ENCODE data around the gene HSD3B2. TPM values are rescaled to one million over a fixed set of nuclear protein-coding genes. Genes with fewer than 3 reads are reported as not detected.

The HSD3B2 gene
- polyA plus RNA-seq, 4 donors: 0.23 to 2.6 (median 1.5) TPM

GRCh38 chr1:119451158-119451557 is 36.2 kb downstream of the HSD3B2 start:
- no peak for DNase-seq (ENCODE audit: low read depth in 4 of 4, low spot score in 3 of 4)

DNA sequence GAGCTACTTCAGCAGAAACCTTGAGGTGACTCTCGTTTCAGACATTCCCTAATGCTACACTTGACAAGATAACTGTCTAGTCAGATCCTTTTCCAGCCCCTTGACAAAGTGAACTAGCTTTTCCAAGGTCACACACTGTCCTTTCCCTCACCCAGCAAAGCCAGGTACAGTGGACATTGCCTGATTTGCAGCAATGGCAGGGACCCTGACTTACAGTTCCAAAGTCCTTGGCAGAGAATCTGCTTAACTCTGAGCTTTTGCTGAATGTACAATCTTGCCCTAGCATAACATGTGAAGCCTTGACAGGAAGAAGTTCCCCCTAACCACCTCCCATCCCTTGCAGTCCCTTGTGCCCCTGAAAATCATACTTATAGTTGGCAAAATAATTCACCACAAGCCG is 37.1 kb downstream of the HSD3B2 start:
- DNase-seq (ENCODE audit: low read depth in 4 of 4, low spot score in 3 of 4): no peak

DNA sequence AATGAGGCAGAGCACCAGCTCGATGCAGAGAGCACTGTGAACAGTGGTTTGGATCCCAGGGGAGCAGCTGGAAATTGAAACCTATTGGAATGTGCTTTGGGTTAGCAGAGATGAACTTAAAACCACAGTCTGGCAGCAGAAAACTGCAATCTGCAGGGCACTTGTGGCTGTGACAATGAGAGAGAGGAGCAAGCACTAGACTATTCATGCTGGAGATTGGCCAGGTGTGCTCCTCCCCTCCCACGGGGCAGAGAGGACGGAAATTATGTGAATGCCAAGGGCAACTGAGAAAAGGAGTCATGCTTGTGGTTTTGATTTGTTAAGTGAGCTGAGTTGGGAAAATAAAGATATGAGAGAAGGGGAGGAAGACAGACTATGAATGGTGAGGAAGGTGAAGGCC is 38.1 kb downstream of the HSD3B2 start:
- no peak for DNase-seq (ENCODE audit: low read depth in 4 of 4, low spot score in 3 of 4)

GRCh38 chr1:119462964-119463363 is 48.0 kb downstream of the HSD3B2 start:
- no peak for DNase-seq (ENCODE audit: low read depth in 4 of 4, low spot score in 3 of 4)

GRCh38 chr1:119463569-119463968 is 48.6 kb downstream of the HSD3B2 start:
- DNase-seq (ENCODE audit: low read depth in 4 of 4, low spot score in 3 of 4): no peak

- no peak for DNase-seq (ENCODE audit: low read depth in 4 of 4, low spot score in 3 of 4)
These were observed 51.5 kb downstream of the HSD3B2 start for GRCh38 chr1:119466445-119466844.

- no peak for DNase-seq (ENCODE audit: low read depth in 4 of 4, low spot score in 3 of 4)
These were observed 52.3 kb downstream of the HSD3B2 start for GRCh38 chr1:119467219-119467618.

DNA sequence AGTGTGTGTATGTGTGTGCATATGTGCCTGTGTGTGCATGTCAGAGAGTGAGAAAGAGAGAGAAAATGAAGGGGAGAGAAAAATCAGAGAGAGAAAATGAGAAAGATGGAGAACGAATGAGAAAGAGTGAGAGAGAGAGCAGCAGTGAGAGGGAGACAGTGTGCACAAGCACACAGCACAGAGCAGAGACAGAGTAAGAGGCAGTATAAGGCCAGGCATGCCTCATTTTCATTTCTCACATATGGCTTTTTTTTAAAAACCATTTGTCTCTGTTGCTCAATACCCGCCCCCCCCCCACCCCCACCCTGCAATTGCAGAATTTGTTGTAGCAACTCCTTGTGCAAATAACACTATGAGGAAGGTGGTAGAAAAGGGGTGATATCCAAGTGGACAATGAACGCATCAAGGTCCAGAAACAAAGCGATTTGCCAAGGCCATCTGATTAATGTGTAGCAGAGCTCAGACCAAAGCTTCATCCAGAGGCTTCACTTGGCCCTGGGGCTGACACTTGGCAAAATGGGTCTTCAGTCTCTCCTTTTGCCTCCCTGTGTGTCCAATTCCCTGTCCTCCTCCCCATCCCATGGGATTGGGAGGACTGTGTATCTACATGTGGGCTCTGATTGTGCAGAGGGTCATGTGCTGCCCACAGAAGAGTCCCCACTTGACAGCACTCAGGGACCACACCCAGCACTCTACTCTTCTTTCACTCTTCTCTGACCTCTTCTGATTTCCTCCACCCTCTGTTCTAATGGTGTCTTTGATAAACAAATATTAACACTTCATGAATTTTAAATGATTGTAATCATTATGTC is 53.1 kb downstream of the HSD3B2 start:
- no peak for DNase-seq (ENCODE audit: low read depth in 4 of 4, low spot score in 3 of 4)

- DNase-seq (ENCODE audit: low read depth in 4 of 4, low spot score in 3 of 4): no peak
These were observed 54.8 kb downstream of the HSD3B2 start for GRCh38 chr1:119469741-119470140.

DNA sequence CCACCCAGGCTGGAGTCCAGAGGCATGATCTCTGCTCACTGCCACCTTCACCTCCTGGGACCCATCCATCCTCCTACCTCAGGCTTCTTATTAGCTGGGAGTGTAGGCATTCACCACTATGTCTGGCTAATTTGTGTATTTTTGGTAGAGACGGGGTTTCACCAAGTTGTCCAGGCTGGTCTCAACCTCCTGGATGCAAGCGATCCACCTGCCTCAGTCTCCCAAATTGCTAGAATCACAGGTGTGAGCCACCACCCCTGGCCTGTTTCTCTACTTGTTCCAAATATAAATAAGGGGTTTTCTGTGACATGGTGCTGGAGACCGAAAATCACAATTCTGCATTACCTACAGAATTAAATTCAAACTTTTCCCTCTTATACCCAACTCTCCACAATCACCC is 55.4 kb downstream of the HSD3B2 start:
- DNase-seq (ENCODE audit: low read depth in 4 of 4, low spot score in 3 of 4): no peak

DNA sequence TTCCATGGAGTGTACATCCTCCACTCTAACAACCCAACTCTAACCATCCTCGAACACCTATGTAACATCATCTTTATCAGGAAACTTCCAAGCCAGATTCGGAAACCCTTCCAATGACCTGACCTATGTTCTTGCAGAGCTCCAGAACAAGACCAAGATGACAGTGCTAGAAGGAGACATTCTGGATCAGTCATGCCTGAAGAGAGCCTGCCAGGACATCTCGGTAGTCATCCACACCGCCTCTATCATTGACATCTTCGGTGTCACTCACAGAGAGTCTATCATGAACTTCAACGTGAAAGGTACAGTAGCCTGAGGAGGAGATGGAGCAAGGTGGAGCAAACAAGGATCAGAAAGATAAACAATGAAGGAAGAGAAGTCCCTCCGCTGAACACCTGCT is 56.0 kb downstream of the HSD3B2 start:
- no peak for DNase-seq (ENCODE audit: low read depth in 4 of 4, low spot score in 3 of 4)

- DNase-seq (ENCODE audit: low read depth in 4 of 4, low spot score in 3 of 4): no peak
These were observed 56.6 kb downstream of the HSD3B2 start for GRCh38 chr1:119471566-119471965.

- DNase-seq (ENCODE audit: low read depth in 4 of 4, low spot score in 3 of 4): no peak
These were observed 57.3 kb downstream of the HSD3B2 start for GRCh38 chr1:119472080-119472818.

Other genes starting within 250 kb of the HSD3B2 start
- 100 to 1,000 TPM in 1 of 4 donors, 10 to 100 TPM in 2, 1 to 10 TPM in 1; 1.4 to 100 (median 74.9) TPM for gene HAO2, start 46.4 kb upstream of the HSD3B2 start, polyA plus RNA-seq (ENCODE audit: insufficient read length in 4 of 4)
- 1 to 10 TPM in 1 of 4 donors, under 1 TPM in 1, not detected in 2; 0.40 to 1.1 TPM for gene HSD3B1, start 92.1 kb downstream of the HSD3B2 start, polyA plus RNA-seq (ENCODE audit: insufficient read length in 4 of 4)
- 10 to 100 TPM; 14.4 to 22.0 (median 20.5) TPM for gene ZNF697, start 233.1 kb downstream of the HSD3B2 start, polyA plus RNA-seq (ENCODE audit: insufficient read length in 4 of 4)

Data from left renal pelvis (tissue), 4 donors.